Measurements from ENCODE around the gene FSTL4. TPM values are rescaled to one million over a fixed set of nuclear protein-coding genes. Genes with fewer than 3 reads are reported as not detected.

FSTL4 gene
- total and polyA plus RNA-seq, 2 of the 13 experiments (the other 11 are each of a cell fraction or from before 2014, with no cell fraction given) = 2.1 to 3.0 TPM

DNA sequence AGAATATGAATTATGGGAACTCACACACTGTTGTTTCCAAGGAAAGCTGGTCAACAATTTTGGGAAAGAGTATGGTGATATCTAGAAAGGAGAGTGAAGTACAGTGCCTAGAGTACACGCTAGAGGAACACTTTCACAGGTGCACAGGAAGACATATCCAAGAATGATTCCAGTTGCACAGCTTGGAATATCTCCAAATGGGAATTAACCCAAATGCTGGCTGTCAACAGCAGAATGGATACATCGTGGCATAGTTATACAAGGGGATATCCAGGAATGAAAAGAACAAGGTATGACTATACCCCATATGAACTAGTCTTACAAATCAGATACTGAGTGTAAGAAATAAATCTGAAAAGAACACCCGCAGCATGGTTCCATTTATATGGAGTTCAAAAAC is 231.3 kb downstream of the FSTL4 start:
- peaks cover 4 to 32% of the 10 kb centered on the region in 2 experiments; a peak in 4 of 5 replicates for H3K27me3 ChIP-seq (ENCODE audit: control insufficient read depth in 1 of 2, insufficient read depth in 2 of 2, low read length in 2 of 2)
- peaks cover 12% of the 10 kb centered on the region for H3K9me3 ChIP-seq (ENCODE audit: low read length)
- H3K4me1 ChIP-seq (ENCODE audit: insufficient read depth, low read length) = no peaks in the 10 kb centered on the region
- no peaks in the 10 kb centered on the region for H3K79me2 ChIP-seq (ENCODE audit: insufficient read depth, low read length)
- BruUV-seq (replicated peaks) = no TSS peak
- no peak overlapping the region for H2AFZ ChIP-seq (ENCODE audit: low read length)
- ChIA-PET POLR2A (no interaction called here), CTCF (ENCODE audit: low intra/inter-chr PET ratio, low total read pairs) (no interaction called here)
- no peak for FAIRE-seq
- no peak overlapping the region for H3K4me3 ChIP-seq (replicated peaks in 1 of 3; ENCODE audit: insufficient read depth in 1 of 3, low read depth in 2 of 3, low read length in 3 of 3)
- TF ChIP-seq EEA1 (CRISPR knock-in tag; IDR thresholded peaks at IDR 0.05; ENCODE audit: borderline replicate concordance) (no peak), ZNF775 (CRISPR knock-in tag; IDR thresholded peaks at IDR 0.05; ENCODE audit: borderline replicate concordance) (no peak), PLRG1 (conservative IDR thresholded peaks at IDR 0.05) (no peak), ZNF441 (CRISPR knock-in tag; IDR thresholded peaks at IDR 0.05; ENCODE audit: borderline replicate concordance) (no peak), ZNF776 (CRISPR knock-in tag; IDR thresholded peaks at IDR 0.05) (no peak)
- TF ChIP-seq, protein P1, sequence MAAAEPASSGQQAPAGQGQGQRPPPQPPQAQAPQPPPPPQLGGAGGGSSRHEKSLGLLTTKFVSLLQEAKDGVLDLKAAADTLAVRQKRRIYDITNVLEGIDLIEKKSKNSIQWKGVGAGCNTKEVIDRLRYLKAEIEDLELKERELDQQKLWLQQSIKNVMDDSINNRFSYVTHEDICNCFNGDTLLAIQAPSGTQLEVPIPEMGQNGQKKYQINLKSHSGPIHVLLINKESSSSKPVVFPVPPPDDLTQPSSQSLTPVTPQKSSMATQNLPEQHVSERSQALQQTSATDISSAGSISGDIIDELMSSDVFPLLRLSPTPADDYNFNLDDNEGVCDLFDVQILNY (CRISPR knock-in tag; conservative IDR thresholded peaks at IDR 0.05) = no peak
- TF ChIP-seq, protein P2, sequence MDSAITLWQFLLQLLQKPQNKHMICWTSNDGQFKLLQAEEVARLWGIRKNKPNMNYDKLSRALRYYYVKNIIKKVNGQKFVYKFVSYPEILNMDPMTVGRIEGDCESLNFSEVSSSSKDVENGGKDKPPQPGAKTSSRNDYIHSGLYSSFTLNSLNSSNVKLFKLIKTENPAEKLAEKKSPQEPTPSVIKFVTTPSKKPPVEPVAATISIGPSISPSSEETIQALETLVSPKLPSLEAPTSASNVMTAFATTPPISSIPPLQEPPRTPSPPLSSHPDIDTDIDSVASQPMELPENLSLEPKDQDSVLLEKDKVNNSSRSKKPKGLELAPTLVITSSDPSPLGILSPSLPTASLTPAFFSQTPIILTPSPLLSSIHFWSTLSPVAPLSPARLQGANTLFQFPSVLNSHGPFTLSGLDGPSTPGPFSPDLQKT (CRISPR knock-in tag; IDR thresholded peaks at IDR 0.05; ENCODE audit: borderline replicate concordance) = no peak
- no peak overlapping the region for H3K9ac ChIP-seq (ENCODE audit: insufficient read depth, low read depth, low read length)
- ATAC-seq = no peak
- 11% methylated on average over 3 of the region's 3 CpGs for WGBS (ENCODE audit: low lambda C conversion rate)
- intact Hi-C loops (cut with micrococcal nuclease; ENCODE audit: unreplicated experiment) = no loop called here
- no peak for DNase-seq (ENCODE audit: low spot score)
- H3K4me2 ChIP-seq (ENCODE audit: low read depth, low read length) = no peak overlapping the region
- no peak overlapping the region for H3K27ac ChIP-seq (ENCODE audit: extremely low read length, insufficient read depth, low read length)
- in situ Hi-C loops (cut with HindIII; ENCODE audit: extremely low pct_ligation_motif_present, low pct_unique_long_range_greater_than_20kb) = no loop called here
- no peaks in the 10 kb centered on the region for H4K20me1 ChIP-seq (ENCODE audit: insufficient read depth, low read length)
- H3K36me3 ChIP-seq (replicated peaks in 1 of 2; ENCODE audit: control insufficient read depth in 1 of 2, insufficient read depth in 2 of 2, low read length in 2 of 2) = no peaks in the 10 kb centered on the region

DNA sequence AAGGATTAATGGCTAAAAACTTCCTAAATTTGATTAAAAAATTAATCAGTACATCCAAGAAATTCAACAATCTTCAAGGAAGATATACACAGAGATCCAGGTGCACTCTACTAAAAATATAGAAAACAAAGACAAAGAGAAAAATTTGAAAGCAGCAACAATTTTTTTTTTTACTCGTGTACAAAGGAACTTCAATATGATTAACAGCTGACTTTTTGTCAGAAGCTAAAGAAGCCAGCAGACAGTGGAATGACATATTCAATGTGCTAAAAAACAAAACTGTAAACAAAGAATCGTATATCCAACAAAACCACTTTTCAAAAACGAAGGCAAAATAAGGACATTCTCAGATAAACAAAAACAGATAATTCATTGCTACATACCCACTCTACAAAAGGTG is 234.6 kb downstream of the FSTL4 start:
- H3K36me3 ChIP-seq (replicated peaks in 1 of 2; ENCODE audit: control insufficient read depth in 1 of 2, insufficient read depth in 2 of 2, low read length in 2 of 2) = no peaks in the 10 kb centered on the region
- no TSS peak for BruUV-seq (replicated peaks)
- H3K27ac ChIP-seq (ENCODE audit: extremely low read length, insufficient read depth, low read length) = no peak overlapping the region
- no peak for TF ChIP-seq HIVEP1 (CRISPR knock-in tag; IDR thresholded peaks at IDR 0.05)
- TF ChIP-seq ZNF317 (CRISPR knock-in tag; IDR thresholded peaks at IDR 0.05) = peak; percentile 98
- FAIRE-seq (no peak), DNase-seq (ENCODE audit: low spot score) (no peak), ATAC-seq (no peak)
- H4K20me1 ChIP-seq (ENCODE audit: insufficient read depth, low read length) = no peaks in the 10 kb centered on the region
- H3K79me2 ChIP-seq (ENCODE audit: insufficient read depth, low read length) = no peaks in the 10 kb centered on the region
- no peak overlapping the region for H3K4me3 ChIP-seq (replicated peaks in 1 of 3; ENCODE audit: insufficient read depth in 1 of 3, low read depth in 2 of 3, low read length in 3 of 3)
- intact Hi-C loops (cut with micrococcal nuclease; ENCODE audit: unreplicated experiment) (no loop called here), in situ Hi-C loops (cut with HindIII; ENCODE audit: extremely low pct_ligation_motif_present, low pct_unique_long_range_greater_than_20kb) (no loop called here)
- no peak overlapping the region for H3K4me2 ChIP-seq (ENCODE audit: low read depth, low read length)
- peaks cover 0 to 13% of the 10 kb centered on the region in 2 experiments; a peak in 1 of 5 replicates for H3K27me3 ChIP-seq (ENCODE audit: control insufficient read depth in 1 of 2, insufficient read depth in 2 of 2, low read length in 2 of 2)
- no peak overlapping the region for H3K9ac ChIP-seq (ENCODE audit: insufficient read depth, low read depth, low read length)
- H3K4me1 ChIP-seq (ENCODE audit: insufficient read depth, low read length) = no peaks in the 10 kb centered on the region
- 1% methylated on average over 3 of the region's 3 CpGs for WGBS (ENCODE audit: low lambda C conversion rate)
- peaks cover 12% of the 10 kb centered on the region for H3K9me3 ChIP-seq (ENCODE audit: low read length)
- CTCF ChIA-PET (ENCODE audit: low intra/inter-chr PET ratio, low total read pairs) = no interaction called here
- no peak overlapping the region for H2AFZ ChIP-seq (ENCODE audit: low read length)
- POLR2A ChIA-PET = no interaction called here

All from HepG2 (cell line).